GM06990 (cell line): Measurements from ENCODE around the gene NKAIN2.

Experiments
- DNase-seq: peaks from one replicate; pipeline ENCODE4 v3.0.0-alpha.2; 2011; ENCODE audit not compliant: insufficient read length; ENCODE audit errors: extremely low read depth
- H3K27me3 ChIP-seq: replicated peaks from 2 replicates; pipeline ENCODE4 v1.6.0; 2011; ENCODE audit warnings: low read length; ENCODE audit not compliant: control insufficient read depth, insufficient read depth
- H3K36me3 ChIP-seq: 2 replicates; pipeline ENCODE4 v1.5.1; 2011; ENCODE audit warnings: low read length; ENCODE audit not compliant: control insufficient read depth, insufficient read depth
- H3K4me3 ChIP-seq: replicated peaks from 2 replicates; pipeline ENCODE4 v1.5.1; 2011; ENCODE audit warnings: low read depth, mild to moderate bottlenecking, control low read depth, low read length
- TF ChIP-seq, protein P1 (sequence below): IDR thresholded peaks from 2 replicates; pipeline ENCODE4 v1.5.1; 2011; ENCODE audit warnings: low read length, control low read depth, mild to moderate bottlenecking, inconsistent platforms; ENCODE audit not compliant: insufficient read depth, poor library complexity, severe bottlenecking

The NKAIN2 gene

GRCh38 chr6:123803504-123804013 lies at the start of gene NKAIN2:
Gene NKAIN2 (plus strand): TSS chr6:123803865.
- H3K36me3 ChIP-seq, result no peaks in the 10 kb centered on the region
- H3K4me3 ChIP-seq, result peak within 1 kb of the TSS; percentile 55
- H3K27me3 ChIP-seq, result no peaks in the 10 kb centered on the region; the same call in 1 of the 2 replicates
- TF ChIP-seq, protein P1, sequence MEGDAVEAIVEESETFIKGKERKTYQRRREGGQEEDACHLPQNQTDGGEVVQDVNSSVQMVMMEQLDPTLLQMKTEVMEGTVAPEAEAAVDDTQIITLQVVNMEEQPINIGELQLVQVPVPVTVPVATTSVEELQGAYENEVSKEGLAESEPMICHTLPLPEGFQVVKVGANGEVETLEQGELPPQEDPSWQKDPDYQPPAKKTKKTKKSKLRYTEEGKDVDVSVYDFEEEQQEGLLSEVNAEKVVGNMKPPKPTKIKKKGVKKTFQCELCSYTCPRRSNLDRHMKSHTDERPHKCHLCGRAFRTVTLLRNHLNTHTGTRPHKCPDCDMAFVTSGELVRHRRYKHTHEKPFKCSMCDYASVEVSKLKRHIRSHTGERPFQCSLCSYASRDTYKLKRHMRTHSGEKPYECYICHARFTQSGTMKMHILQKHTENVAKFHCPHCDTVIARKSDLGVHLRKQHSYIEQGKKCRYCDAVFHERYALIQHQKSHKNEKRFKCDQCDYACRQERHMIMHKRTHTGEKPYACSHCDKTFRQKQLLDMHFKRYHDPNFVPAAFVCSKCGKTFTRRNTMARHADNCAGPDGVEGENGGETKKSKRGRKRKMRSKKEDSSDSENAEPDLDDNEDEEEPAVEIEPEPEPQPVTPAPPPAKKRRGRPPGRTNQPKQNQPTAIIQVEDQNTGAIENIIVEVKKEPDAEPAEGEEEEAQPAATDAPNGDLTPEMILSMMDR, result no peak
- DNase-seq, result no peak

DNA sequence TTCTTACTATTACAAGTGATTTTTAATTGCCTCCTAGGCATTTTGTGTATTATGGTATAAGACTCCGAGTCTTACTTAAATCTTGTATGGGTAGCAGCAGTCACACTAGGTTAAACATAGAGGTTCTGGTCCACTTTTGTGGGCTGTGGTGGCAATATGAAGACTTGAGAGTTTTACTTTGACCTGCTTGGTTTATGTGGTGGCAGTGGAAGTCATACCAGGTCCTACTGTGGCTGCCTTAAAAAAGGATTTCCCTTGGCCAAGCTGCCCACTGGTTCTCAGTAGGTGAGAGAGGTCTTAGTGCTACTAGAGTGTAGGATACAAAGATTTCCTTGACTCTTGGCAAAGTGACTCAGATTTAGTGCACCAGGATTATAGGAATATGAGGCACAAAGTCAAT lies 44.2 kb upstream of the NKAIN2 start:
- H3K36me3 ChIP-seq, result no peaks in the 10 kb centered on the region
- no peaks in the 10 kb centered on the region for H3K27me3 ChIP-seq
- no peak for DNase-seq
- no peak overlapping the region for H3K4me3 ChIP-seq
- TF ChIP-seq, protein P1, result no peak

DNA sequence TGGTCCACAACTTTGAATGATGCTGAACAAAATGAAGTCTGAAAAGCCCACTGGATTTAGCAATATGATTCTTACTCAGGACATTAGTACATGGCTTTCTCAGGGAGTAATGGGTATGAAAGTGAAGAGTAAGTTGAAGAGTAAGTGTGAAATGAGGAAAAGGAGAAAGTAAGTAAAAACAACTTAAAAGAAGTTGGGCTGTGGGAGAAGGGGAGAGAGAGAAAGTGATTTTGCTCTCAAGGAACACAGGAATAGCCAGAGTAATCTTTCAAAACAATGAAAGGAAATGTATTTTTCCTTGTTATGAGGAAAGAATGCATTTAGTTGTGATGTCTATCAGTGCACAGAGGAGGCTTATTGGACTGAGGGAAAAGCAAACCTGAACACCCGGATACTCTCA lies 39.8 kb upstream of the NKAIN2 start:
- TF ChIP-seq, protein P1, result no peak
- no peak for DNase-seq
- Histone ChIP-seq H3K4me3 (no peak overlapping the region), H3K27me3 (no peaks in the 10 kb centered on the region), H3K36me3 (no peaks in the 10 kb centered on the region)

DNA sequence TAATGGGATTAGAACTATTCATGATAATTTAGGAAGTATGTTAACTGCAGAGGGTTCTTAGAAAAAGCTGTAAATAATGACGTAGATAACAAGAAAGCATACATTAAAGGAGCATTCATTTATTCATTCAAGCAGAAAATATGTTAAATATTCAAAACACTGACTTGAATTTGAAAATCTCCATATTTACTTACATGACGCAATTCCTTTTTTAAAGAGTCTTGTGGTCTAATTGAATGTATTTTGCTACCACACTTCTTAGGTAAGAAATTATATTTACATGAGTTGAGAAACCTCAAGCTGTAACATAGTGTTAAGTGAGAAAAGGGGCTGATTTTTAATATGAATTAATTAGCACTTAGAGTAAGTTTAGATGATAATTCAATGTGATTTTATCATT lies 38.9 kb upstream of the NKAIN2 start:
- no peak for DNase-seq
- H3K27me3 ChIP-seq, result no peaks in the 10 kb centered on the region
- no peak overlapping the region for H3K4me3 ChIP-seq
- TF ChIP-seq, protein P1, result no peak
- no peaks in the 10 kb centered on the region for H3K36me3 ChIP-seq

GRCh38 chr6:123768921-123769320 lies 34.7 kb upstream of the NKAIN2 start:
- no peaks in the 10 kb centered on the region for H3K27me3 ChIP-seq

More at GRCh38 chr6:123768921-123769320, 34.7 kb upstream of the NKAIN2 start:
- TF ChIP-seq, protein P1, result no peak
- no peaks in the 10 kb centered on the region for H3K36me3 ChIP-seq
- H3K4me3 ChIP-seq, result no peak overlapping the region
- no peak for DNase-seq
